ENCODE measurements around the gene AKR1B1.

Gene AKR1B1

DNA sequence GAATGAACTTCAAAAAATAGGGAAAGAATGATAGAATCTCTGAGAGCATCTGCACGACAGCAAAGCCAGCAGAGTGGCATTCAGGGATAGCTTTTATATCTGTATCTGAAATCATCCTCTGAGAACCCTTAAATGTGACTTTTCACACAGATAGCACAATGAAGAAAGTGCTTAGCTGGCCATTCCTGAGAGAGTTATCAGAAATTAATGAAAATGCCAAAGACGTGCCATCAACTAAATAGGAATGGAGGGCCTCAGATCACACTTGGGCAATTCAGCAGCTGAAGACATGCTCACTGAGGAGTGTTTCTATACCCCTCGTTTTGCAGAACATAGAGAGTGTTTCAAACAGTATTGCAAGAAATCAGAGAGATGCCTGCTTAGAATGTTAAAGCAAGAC, 51.6 kb downstream of the AKR1B1 start:
- no peak for DNase-seq

DNA sequence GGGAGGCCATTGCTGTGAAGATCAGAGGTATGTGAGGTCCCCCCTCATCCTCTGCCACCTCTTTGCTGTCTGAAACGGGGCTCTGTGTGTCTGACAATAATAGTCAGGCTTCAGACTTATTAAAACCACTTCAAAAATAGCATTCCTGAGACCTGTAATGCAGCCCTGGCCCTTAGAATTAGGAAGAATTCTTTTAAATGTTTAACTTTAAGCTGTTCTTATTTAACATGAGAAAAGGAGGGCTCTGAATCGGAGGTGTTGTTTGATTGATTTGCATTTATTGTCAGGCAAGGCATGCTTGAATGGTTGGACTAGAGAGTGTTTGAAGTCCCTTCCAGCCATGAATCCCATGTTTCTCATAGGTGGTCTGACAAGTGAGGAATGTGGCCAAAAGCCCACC, 52.5 kb downstream of the AKR1B1 start:
- no peak for DNase-seq

DNA sequence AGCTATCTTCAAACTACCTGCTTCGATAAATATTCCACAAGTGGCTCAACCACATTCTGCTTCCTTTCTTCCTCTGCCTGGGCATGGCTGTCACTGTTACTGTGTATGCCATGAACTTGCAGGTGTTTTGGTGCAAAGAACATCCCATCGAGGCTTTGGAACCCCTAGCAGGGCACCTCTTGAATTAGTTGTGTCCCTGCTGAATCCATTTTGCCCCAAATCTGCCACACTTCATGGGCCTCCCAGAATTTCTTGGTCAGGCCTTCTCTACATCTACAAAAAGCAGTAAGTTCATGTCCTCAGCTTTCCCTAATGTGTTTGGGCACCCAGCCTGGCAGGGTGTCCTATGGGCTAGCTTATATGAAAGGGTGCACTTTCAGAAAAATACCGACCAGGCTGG, 53.6 kb downstream of the AKR1B1 start:
- no peak for DNase-seq

DNA sequence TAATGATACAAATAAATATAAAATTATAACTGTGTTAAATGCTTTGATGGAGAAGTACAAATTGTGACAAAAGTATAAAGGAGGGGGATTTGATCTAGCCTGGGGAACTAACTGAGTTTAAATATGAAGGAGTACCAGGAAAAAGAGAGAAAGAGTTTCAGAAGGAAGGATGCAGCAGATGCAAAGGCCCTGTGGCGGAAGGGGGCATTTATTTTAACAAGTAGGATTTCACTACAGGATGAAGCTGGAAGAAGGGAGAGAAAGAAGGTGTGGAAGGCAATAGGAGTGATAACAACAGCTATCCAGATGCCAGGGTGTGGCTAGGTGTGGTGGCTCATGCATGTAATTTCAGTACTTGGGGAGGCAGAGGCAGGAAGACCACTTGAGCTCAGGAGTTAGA, 55.8 kb downstream of the AKR1B1 start:
- no peak for DNase-seq

DNA sequence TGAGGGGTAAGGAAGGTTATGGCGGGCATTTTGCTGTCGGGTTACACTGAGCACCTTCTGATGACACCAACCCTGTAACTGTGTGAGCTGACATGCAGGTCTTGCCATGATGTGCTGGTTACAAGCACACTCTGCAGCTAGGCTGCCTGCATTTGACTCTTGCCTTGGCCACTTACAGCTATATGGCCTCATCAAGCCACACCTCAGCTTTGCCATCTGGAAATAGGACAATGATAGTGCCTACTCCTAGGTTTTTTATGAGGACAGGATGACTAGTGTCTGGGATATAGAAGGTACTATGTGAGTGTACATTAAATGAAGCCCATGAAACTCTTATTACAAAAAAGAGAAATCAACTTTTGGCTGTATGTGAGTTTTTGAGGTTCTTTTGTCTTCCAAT, 58.0 kb downstream of the AKR1B1 start:
- no peak for DNase-seq

DNA sequence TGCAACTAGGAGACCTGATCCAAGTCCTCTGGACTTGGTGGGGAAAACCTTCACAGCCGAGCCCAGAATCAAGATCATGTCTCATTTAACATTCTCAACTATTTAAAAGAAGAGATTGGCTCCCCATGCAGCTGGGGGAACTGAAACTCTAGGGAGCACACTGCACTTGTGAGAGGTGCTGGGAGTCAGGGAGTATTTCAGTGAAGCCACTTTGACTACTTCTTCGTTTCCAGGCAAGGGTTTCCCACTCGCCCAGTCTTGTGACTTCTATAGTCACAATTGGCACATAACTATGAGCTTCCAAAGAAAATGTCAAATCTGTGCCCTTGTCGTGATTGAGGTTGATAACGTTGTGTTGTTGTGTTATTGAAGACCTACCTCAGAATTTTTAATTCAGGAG, 62.9 kb downstream of the AKR1B1 start:
- peak; percentile 53 for DNase-seq

DNA sequence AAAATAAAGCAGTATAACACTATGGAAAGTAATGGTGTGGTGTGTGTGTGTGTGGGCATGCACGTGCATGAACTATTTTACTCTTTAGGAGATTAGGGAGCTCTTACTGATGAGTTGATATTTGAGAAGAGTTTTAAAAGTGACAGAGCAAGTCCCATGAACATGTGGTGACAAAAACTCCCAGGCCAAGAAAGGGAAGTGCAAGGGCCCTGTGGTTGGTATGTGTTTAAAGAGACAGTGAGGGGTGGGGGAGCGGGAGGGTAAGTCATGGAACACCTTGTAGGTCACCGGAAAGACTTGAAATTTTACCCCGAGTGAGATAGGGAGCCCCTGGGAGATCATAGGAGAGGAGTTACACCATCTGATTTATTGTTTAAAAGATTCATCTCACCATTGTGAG, 63.3 kb downstream of the AKR1B1 start:
- DNase-seq = peak; percentile 6

DNA sequence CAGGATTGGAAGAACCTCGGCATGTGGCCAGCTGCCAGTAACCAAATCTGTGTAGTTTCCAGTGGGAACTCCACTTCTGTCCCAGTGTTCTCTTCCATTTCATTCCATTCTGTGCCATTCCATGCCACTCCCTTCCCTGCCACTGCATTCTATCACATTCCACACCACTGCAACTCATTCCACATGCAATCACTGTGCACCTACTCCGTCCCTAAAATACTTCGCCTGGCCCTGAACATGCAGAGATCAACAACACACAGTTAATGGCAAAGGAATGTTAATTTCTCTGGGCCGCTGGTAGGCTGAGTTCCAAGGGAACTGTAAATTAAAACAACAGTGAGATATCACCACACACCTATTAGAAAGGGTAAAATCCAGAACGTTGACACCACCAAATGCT, 64.8 kb downstream of the AKR1B1 start:
- no peak for DNase-seq

Measured in inflammatory macrophage treated with lipopolysaccharide for 4 hours (primary cell).